Glutamatergic neuron (in vitro differentiated cells): ENCODE measurements around the gene PLCB4. TPM values are rescaled to one million over a fixed set of nuclear protein-coding genes. Genes with fewer than 3 reads are reported as not detected.

Experiments used
- DNase-seq: peaks from one replicate; pipeline ENCODE4 v3.0.0; 2022
- H3K27ac Mint-ChIP-seq: one replicate; pipeline ENCODE4 v1.8.0; 2020; ENCODE audit warnings: mild to moderate bottlenecking, mixed read lengths, inconsistent platforms; ENCODE audit not compliant: unreplicated experiment
- H3K27me3 Mint-ChIP-seq: one replicate; pipeline ENCODE4 v1.8.0; 2020; ENCODE audit warnings: mild to moderate bottlenecking, moderate library complexity, mixed read lengths, inconsistent platforms; ENCODE audit not compliant: unreplicated experiment
- H3K36me3 Mint-ChIP-seq: one replicate; pipeline ENCODE4 v1.8.0; 2020; ENCODE audit warnings: mild to moderate bottlenecking, mixed read lengths, inconsistent platforms; ENCODE audit not compliant: unreplicated experiment
- H3K4me1 Mint-ChIP-seq: one replicate; pipeline ENCODE4 v1.8.0; 2020; ENCODE audit warnings: mild to moderate bottlenecking, low read depth, mixed read lengths, inconsistent platforms; ENCODE audit not compliant: unreplicated experiment
- H3K4me3 Mint-ChIP-seq: one replicate; pipeline ENCODE4 v1.8.0; 2020; ENCODE audit warnings: mild to moderate bottlenecking, mixed read lengths, inconsistent platforms; ENCODE audit not compliant: unreplicated experiment
- H3K9me3 Mint-ChIP-seq: one replicate; pipeline ENCODE4 v1.8.0; 2020; ENCODE audit warnings: mild to moderate bottlenecking, moderate library complexity, mixed read lengths, inconsistent platforms; ENCODE audit not compliant: unreplicated experiment
- CTCF ChIP-seq: fragments of 200-600 bp; sonication (generic); IDR thresholded peaks from one replicate; pipeline ENCODE4 v1.5.0; 2021; ENCODE audit not compliant: partially characterized antibody, unreplicated experiment
- total RNA-seq: library from RNA; stranded (reverse); fragmentation: NEBNext Ultra II Directional; extraction: Animal tissue kit (Norgen Biotek cat#: 25700); gene quantifications from one replicate; pipeline ENCODE4 v1.2.1, GENCODE V29; 2021; ENCODE audit not compliant: unreplicated experiment

The PLCB4 gene
- total RNA-seq, 1 donor from 2014 or later, result 28.9 TPM

GRCh38 chr20:9294041-9294440 lies 225.2 kb downstream of the PLCB4 start:
- H3K27ac Mint-ChIP-seq, result no peak overlapping the region
- H3K4me1 Mint-ChIP-seq, result no peaks in the 10 kb centered on the region
- DNase-seq, result no peak
- H3K36me3 Mint-ChIP-seq, result no peaks in the 10 kb centered on the region
- no peak overlapping the region for H3K4me3 Mint-ChIP-seq
- H3K9me3 Mint-ChIP-seq, result no peaks in the 10 kb centered on the region
- no peak for TF ChIP-seq CTCF
- peaks cover 6% of the 10 kb centered on the region for H3K27me3 Mint-ChIP-seq

- H3K36me3 Mint-ChIP-seq, result no peaks in the 10 kb centered on the region
- TF ChIP-seq CTCF, result no peak
Measured at GRCh38 chr20:9298906-9299305, 230.0 kb downstream of the PLCB4 start.

GRCh38 chr20:9300080-9300479 lies 231.2 kb downstream of the PLCB4 start:
- Mint-ChIP-seq H3K36me3 (no peaks in the 10 kb centered on the region), H3K4me1 (no peaks in the 10 kb centered on the region), H3K9me3 (no peaks in the 10 kb centered on the region), H3K4me3 (no peak overlapping the region), H3K27ac (no peak overlapping the region), H3K27me3 (no peaks in the 10 kb centered on the region)
- no peak for DNase-seq
- no peak for TF ChIP-seq CTCF

More at GRCh38 chr20:9298906-9299305, 230.0 kb downstream of the PLCB4 start:
- Mint-ChIP-seq H3K27ac (no peak overlapping the region), H3K9me3 (no peaks in the 10 kb centered on the region), H3K4me3 (no peak overlapping the region), H3K27me3 (no peaks in the 10 kb centered on the region), H3K4me1 (no peaks in the 10 kb centered on the region)
- no peak for DNase-seq

GRCh38 chr20:9300534-9300933 lies 231.6 kb downstream of the PLCB4 start:
- no peak for TF ChIP-seq CTCF
- no peak for DNase-seq
- Mint-ChIP-seq H3K27ac (no peak overlapping the region), H3K9me3 (no peaks in the 10 kb centered on the region), H3K4me1 (no peaks in the 10 kb centered on the region), H3K36me3 (no peaks in the 10 kb centered on the region), H3K4me3 (no peak overlapping the region), H3K27me3 (no peaks in the 10 kb centered on the region)

- no peak for TF ChIP-seq CTCF
- peaks cover under 1% of the 10 kb centered on the region for H3K4me1 Mint-ChIP-seq
- no peak overlapping the region for H3K27ac Mint-ChIP-seq
- no peak for DNase-seq
- H3K9me3 Mint-ChIP-seq, result no peaks in the 10 kb centered on the region
- no peaks in the 10 kb centered on the region for H3K27me3 Mint-ChIP-seq
- H3K4me3 Mint-ChIP-seq, result no peak overlapping the region
- no peaks in the 10 kb centered on the region for H3K36me3 Mint-ChIP-seq
Measured at GRCh38 chr20:9301129-9302090, 232.5 kb downstream of the PLCB4 start.
